ENCODE data around the gene RPS23.
"Not testable (repeated sequence)": the region's sequence is repeated elsewhere in the genome, so short reads cannot be mapped to it uniquely, and the experiment has no call there.

RPS23 gene

GRCh38 chr5:82274343-82275211 is 3.6 kb downstream of the RPS23 start:
- Mint-ChIP-seq H3K9me3 (no peaks in the 10 kb centered on the region), H3K4me3 (peak overlapping the region; percentile 10), H3K4me1 (ENCODE audit: low read depth) (peaks cover 55% of the 10 kb centered on the region), H3K27me3 (no peaks in the 10 kb centered on the region), H3K27ac (peak overlapping the region; percentile 90), H3K36me3 (ENCODE audit: low read depth) (peaks cover 77% of the 10 kb centered on the region)

DNA sequence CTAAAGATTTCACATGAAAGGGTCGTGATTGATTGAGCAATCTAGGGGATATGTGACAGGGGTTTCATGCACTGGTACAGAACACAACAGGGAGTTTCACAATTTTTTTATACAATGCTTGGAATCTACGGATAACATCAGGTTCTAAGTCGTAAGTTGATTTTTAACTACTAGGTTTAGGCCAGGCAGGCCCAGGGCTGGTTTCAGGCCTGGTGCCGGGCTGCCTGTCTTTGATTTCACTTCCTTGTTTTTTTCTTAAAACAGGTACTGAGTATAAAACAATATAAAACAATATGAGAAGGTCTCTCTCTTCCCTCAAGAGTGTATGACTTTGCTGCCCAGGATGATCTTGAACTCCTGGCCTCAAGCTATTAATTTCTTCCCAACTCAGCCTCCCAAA is 4.7 kb downstream of the RPS23 start:
- H3K4me1 Mint-ChIP-seq (ENCODE audit: low read depth) = peaks cover 48% of the 10 kb centered on the region
- H3K36me3 Mint-ChIP-seq (ENCODE audit: low read depth) = peaks cover 85% of the 10 kb centered on the region
- H3K9me3 Mint-ChIP-seq, H3K27me3 Mint-ChIP-seq, H3K4me3 Mint-ChIP-seq: not testable (repeated sequence)
- peak overlapping the region; percentile 76 for H3K27ac Mint-ChIP-seq

- H3K27ac Mint-ChIP-seq = peak overlapping the region; percentile 76
- peaks cover 87% of the 10 kb centered on the region for H3K36me3 Mint-ChIP-seq (ENCODE audit: low read depth)
- not testable (repeated sequence) for H3K4me3 Mint-ChIP-seq, H3K27me3 Mint-ChIP-seq, H3K9me3 Mint-ChIP-seq
- peaks cover 45% of the 10 kb centered on the region for H3K4me1 Mint-ChIP-seq (ENCODE audit: low read depth)
These were observed 5.4 kb downstream of the RPS23 start for GRCh38 chr5:82272571-82273356.

DNA sequence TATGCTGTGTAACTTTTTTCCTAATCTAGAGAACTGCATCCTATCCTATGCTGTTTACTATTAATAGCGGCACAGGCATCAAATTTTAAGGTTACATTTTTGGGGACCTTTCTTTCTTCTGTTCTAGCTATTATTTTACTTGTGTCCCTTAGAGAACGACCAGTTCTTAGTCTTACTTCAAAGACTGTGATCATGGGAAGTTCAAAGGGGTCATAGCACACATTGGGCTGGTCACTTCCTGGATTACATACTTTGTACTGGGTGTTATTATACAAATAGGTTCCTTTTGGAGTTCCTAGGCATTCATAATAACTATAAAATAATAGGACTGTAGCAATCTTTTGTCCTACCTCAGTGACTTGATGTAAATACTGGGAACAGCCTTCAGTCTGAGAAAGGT is 8.8 kb downstream of the RPS23 start:
- Mint-ChIP-seq H3K4me1 (ENCODE audit: low read depth) (peaks cover 18% of the 10 kb centered on the region), H3K36me3 (ENCODE audit: low read depth) (peaks cover 64% of the 10 kb centered on the region)
- H3K27me3 Mint-ChIP-seq, H3K9me3 Mint-ChIP-seq, H3K4me3 Mint-ChIP-seq, H3K27ac Mint-ChIP-seq: not testable (repeated sequence)

GRCh38 chr5:82267297-82267933 is 10.7 kb downstream of the RPS23 start:
- H3K27me3 Mint-ChIP-seq; H3K27ac Mint-ChIP-seq; H3K9me3 Mint-ChIP-seq; H3K4me3 Mint-ChIP-seq; H3K4me1 Mint-ChIP-seq (ENCODE audit: low read depth): not testable (repeated sequence)
- peaks cover 46% of the 10 kb centered on the region for H3K36me3 Mint-ChIP-seq (ENCODE audit: low read depth)

DNA sequence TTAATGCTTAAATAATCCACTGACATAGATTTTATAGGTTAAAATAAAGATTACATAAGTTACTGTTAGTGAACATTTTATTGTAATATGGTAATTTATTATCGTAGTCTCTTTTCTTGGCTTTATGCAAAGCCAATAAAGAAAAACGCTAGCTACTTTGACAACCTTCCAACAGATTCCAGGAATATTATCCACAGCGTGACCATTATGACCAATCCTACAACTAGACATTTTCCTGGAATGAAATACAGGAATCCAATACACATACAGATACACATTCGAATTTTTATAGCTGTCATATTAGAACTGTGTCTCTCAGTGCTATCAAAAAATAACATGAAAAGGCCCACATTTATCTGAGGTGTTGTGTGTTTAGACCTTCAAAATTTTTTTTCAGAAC is 13.1 kb downstream of the RPS23 start:
- Mint-ChIP-seq H3K4me1 (ENCODE audit: low read depth) (no peaks in the 10 kb centered on the region), H3K9me3 (no peaks in the 10 kb centered on the region), H3K36me3 (ENCODE audit: low read depth) (peaks cover 32% of the 10 kb centered on the region), H3K27me3 (no peaks in the 10 kb centered on the region), H3K27ac (no peak overlapping the region), H3K4me3 (no peak overlapping the region)

- Mint-ChIP-seq H3K4me1 (ENCODE audit: low read depth) (no peaks in the 10 kb centered on the region), H3K27me3 (no peaks in the 10 kb centered on the region), H3K36me3 (ENCODE audit: low read depth) (no peaks in the 10 kb centered on the region), H3K27ac (no peak overlapping the region), H3K4me3 (no peak overlapping the region), H3K9me3 (no peaks in the 10 kb centered on the region)
These were observed 18.9 kb downstream of the RPS23 start for GRCh38 chr5:82259172-82259800.

DNA sequence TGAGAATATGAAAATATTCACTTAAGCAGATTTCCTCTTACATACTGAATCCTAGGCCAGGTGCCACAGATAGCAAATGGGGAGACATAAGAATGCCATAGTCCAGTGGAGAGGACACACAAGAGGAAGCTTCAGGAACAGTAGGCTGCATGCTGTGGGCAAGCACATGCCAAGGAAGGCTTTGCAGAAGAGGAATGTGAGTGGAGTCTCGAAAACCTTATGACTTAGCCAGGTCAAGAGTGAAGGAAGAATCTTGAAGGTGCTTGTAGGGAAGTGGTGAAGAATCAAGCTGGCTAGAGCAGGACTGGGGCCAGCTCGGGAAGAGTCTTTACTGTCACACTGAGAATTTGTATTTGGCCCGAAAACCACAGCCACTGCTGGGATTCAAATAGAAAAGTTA is 20.4 kb downstream of the RPS23 start:
- no peak overlapping the region for H3K4me3 Mint-ChIP-seq
- no peaks in the 10 kb centered on the region for H3K9me3 Mint-ChIP-seq
- no peaks in the 10 kb centered on the region for H3K27me3 Mint-ChIP-seq
- no peaks in the 10 kb centered on the region for H3K4me1 Mint-ChIP-seq (ENCODE audit: low read depth)
- H3K27ac Mint-ChIP-seq = no peak overlapping the region
- peaks cover 6% of the 10 kb centered on the region for H3K36me3 Mint-ChIP-seq (ENCODE audit: low read depth)

- Mint-ChIP-seq H3K27ac (no peak overlapping the region), H3K4me3 (no peak overlapping the region), H3K36me3 (ENCODE audit: low read depth) (peaks cover 6% of the 10 kb centered on the region), H3K27me3 (no peaks in the 10 kb centered on the region), H3K9me3 (no peaks in the 10 kb centered on the region), H3K4me1 (ENCODE audit: low read depth) (no peaks in the 10 kb centered on the region)
These were observed 20.9 kb downstream of the RPS23 start for GRCh38 chr5:82257247-82257646.

- H3K4me3 Mint-ChIP-seq = no peak overlapping the region
These were observed 22.3 kb downstream of the RPS23 start for GRCh38 chr5:82255844-82256243.

DNA sequence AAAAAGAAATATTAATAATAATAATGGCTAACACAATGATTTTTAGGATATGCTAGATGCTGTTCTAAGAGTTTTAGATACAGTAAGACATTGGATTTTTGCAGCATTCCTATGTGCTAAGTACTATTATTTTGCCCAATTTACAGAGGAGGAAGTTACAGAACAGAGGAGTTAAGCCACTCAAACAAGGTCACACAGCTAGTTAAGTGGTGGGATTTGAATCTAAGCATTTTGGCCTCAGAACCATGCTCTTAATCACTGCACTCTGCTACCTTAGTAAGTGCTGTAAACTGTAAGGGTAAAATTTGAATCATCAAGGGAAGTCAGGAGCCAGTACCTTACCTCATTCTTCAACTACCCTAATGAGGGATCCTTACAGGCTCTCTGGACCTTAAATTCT is 25.4 kb downstream of the RPS23 start:
- H3K36me3 Mint-ChIP-seq (ENCODE audit: low read depth) = peaks cover 11% of the 10 kb centered on the region
- no peak overlapping the region for H3K4me3 Mint-ChIP-seq
- H3K4me1 Mint-ChIP-seq (ENCODE audit: low read depth) = no peaks in the 10 kb centered on the region
- no peaks in the 10 kb centered on the region for H3K27me3 Mint-ChIP-seq
- no peaks in the 10 kb centered on the region for H3K9me3 Mint-ChIP-seq
- no peak overlapping the region for H3K27ac Mint-ChIP-seq

More at GRCh38 chr5:82255844-82256243, 22.3 kb downstream of the RPS23 start:
- Mint-ChIP-seq H3K27me3 (no peaks in the 10 kb centered on the region), H3K36me3 (ENCODE audit: low read depth) (peaks cover 6% of the 10 kb centered on the region), H3K4me1 (ENCODE audit: low read depth) (no peaks in the 10 kb centered on the region), H3K27ac (no peak overlapping the region), H3K9me3 (no peaks in the 10 kb centered on the region)

DNA sequence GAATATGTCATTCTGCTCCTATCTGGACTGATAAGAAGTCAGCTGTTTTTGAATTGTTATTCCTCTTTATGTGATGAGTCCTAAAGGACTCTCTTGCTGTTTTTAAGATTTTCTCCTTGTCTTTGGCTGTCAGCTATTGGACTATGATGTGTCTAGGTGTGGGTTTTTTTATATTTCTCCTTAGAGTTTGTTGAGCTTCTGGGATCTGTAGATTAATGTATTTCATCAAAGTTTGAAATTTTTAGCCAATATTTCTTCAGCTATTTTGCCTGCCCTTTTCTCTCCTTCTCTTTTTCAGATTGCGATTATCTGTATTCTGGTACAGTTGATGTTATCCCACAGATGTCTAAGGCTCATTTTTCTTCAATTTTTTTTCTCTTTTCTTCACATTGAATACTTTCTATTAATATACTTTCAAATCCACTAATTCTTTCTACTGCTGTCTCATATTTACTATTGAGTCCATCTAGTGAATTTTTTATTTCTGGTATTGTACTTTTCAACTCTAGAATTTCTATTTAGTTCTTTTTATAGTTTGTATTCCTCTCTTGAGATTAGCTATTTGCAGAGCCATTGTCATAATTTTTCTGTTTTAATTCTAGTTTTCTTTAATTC is 31.1 kb downstream of the RPS23 start:
- Mint-ChIP-seq H3K4me1 (ENCODE audit: low read depth) (no peaks in the 10 kb centered on the region), H3K4me3 (no peak overlapping the region), H3K36me3 (ENCODE audit: low read depth) (peaks cover 16% of the 10 kb centered on the region), H3K27ac (no peak overlapping the region), H3K27me3 (no peaks in the 10 kb centered on the region), H3K9me3 (peaks cover 7% of the 10 kb centered on the region)

- no peak overlapping the region for H3K27ac Mint-ChIP-seq
- H3K36me3 Mint-ChIP-seq (ENCODE audit: low read depth) = peaks cover 16% of the 10 kb centered on the region
- peaks cover 7% of the 10 kb centered on the region for H3K9me3 Mint-ChIP-seq
- no peaks in the 10 kb centered on the region for H3K27me3 Mint-ChIP-seq
- H3K4me1 Mint-ChIP-seq (ENCODE audit: low read depth) = no peaks in the 10 kb centered on the region
- H3K4me3 Mint-ChIP-seq = no peak overlapping the region
These were observed 33.1 kb downstream of the RPS23 start for GRCh38 chr5:82244854-82245635.

DNA sequence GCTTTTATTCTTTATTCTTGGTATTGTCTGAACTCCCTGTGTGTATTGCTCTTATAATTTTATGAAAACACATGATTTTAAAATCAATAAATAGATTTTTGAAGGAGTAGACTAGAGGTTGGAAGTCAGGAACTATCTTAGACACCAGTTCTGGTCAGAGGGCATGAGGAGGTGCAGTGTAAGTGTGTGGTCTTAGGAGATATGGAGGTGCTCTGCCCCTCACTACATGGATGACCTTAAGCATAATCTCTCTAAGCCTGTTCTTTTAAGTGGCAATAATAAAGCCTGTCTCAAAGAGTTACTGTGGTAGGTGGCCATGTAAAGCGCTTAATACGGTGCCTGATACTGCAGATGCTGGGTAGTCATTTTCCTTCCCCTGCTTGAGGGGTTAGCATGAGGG is 34.0 kb downstream of the RPS23 start:
- H3K9me3 Mint-ChIP-seq = peaks cover 7% of the 10 kb centered on the region
- H3K36me3 Mint-ChIP-seq (ENCODE audit: low read depth) = peaks cover 16% of the 10 kb centered on the region
- H3K27me3 Mint-ChIP-seq = no peaks in the 10 kb centered on the region
- H3K4me3 Mint-ChIP-seq = no peak overlapping the region
- H3K4me1 Mint-ChIP-seq (ENCODE audit: low read depth) = no peaks in the 10 kb centered on the region
- H3K27ac Mint-ChIP-seq = no peak overlapping the region

All from stimulated activated naive CD8-positive, alpha-beta T cell treated with anti-CD3 and anti-CD28 coated beads, Interleukin-15, Interleukin-2, amounts not matched to agents 100 ng/mL and 50 ng/mL, for 24 hours (primary cell).